Effector CD4-positive, alpha-beta T cell (primary cell): ENCODE data around the gene YWHAQ.

Experiments used
- DNase-seq: peaks from one replicate; pipeline ENCODE4 v3.0.0-alpha.2; 2020

YWHAQ gene

GRCh38 chr2:9655441-9656269, 24.9 kb upstream of the YWHAQ start:
- no peak for DNase-seq

DNA sequence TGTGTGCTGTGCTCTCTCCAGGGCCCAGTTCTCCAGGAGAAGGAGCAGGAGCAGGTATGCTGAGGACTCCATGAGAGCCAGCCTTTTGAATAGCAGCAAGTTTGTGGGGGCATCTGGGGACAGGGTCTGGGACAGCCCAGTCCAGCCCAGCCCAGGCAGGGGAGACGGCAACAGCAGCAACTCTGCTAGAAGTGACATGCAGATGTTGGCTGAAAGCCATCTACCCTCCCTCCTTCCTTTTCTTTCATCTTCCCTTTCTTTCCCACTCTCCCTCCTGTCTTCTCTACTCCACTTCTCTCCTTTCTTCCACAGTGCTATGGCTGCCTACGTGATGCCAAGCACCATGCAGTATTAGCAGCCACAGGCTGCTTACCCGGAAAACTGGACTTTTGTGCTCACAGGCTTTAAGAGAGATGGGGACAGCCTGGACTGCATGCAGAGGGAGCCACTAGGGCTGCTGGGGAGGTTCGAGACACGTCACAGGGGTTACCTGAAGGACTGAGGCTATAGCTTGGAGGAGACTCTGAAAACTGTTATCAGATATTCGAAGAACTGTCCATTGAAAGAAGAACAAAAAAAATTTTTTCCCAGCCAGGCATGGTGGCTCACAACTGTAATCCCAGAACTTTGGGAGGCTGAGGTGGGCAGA, 23.8 kb upstream of the YWHAQ start:
- DNase-seq, result no peak

DNA sequence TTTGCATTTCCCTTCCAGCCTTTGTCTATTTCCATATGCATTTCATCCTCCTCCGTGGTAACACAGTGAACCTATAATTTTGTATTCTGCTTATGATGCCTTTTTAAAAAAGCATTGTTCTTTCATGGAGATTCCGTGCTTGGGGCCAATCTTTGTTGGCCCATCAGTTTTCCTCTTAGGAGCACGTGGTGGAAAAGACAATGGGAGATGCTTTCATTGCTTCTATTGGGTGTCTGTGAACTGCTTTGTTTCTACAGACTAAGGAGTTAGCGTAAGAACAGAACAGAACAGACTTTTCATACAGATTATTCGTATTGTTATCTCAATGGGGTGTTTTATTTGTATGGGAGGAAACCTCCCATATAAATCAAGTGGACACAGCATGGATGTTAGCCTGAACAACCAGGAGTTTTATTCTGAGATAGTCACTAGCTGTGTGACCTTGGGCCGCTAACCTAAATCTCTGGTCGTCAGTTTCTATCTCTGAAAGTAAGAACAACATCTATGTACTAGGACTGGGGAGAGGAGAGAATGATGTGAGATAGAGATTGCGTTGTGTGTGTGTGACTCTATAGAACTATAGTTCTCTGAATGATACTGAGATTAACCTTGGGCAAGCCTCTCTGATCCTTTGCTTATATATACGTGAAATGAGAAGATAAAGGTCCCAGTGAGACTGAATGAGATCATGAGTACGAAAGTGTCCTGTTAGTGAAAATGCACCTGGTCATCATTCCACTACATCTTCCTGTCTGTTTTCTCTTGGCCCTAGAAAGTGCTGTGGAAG, 22.9 kb upstream of the YWHAQ start:
- DNase-seq, result no peak

GRCh38 chr2:9652898-9653479, 22.2 kb upstream of the YWHAQ start:
- no peak for DNase-seq

- no peak for DNase-seq
These were observed 21.5 kb upstream of the YWHAQ start for GRCh38 chr2:9652267-9652666.

GRCh38 chr2:9650119-9650821, 19.5 kb upstream of the YWHAQ start:
- no peak for DNase-seq

DNA sequence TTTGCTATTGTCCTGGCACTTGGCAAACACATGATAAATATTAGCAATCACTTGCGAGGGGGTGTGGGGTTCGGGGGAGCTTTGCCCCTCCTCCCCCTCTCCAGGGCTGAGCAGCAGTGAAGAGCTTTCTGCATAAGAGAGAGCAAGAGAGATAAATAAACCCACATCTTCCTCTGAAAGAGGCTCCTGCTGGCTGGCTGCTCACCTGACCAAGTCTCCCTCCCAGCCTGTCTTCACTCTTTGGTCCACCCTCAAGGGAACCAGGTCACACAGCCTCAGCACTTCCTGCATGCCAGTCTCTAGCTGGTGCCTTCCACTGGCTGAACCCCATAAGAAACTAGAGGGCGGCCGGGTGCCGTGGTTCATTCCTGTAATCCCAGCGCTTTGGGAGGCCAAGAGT, 18.5 kb upstream of the YWHAQ start:
- no peak for DNase-seq

DNA sequence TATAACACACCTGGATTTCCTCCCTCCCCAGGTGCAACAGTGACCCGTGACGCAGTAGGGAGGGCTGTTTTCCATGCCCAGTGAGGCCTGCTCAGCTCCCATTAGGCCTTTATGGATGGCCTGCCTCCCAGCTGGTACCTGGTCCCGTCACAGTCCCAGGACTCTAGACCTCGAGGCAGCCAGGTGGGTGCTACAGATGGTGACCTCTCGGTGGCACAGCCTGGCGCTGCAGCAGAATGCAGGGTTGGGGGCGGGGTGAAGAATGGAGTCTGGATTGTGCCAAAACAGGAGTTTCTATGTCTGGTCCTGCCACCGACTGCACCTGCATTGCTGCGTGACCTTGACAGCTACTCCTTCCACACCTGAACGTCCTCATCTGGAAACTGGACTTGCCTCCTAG, 18.0 kb upstream of the YWHAQ start:
- no peak for DNase-seq

DNA sequence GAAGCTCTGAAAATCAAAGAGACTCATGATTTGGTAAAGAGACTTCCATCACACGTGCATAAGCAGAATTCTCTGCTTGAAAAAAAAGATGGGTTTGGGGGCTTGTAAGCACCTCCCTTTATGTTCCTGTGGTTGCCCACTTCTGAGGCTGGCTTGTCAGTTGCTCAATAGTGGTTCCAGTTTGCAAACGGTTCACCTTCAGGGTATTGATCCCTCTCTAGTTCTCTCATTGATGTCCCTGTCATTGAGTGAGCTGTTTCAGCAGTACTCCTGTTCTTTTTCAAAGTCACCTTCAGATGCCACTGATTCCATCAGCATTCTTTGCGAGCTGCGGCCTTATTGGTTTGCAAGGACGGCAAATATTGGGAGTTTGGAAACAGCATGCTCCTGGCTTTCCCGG, 17.1 kb upstream of the YWHAQ start:
- DNase-seq, result no peak

GRCh38 chr2:9646196-9647030, 15.6 kb upstream of the YWHAQ start:
- no peak for DNase-seq

- DNase-seq, result no peak
These were observed 13.8 kb upstream of the YWHAQ start for GRCh38 chr2:9644603-9645002.

DNA sequence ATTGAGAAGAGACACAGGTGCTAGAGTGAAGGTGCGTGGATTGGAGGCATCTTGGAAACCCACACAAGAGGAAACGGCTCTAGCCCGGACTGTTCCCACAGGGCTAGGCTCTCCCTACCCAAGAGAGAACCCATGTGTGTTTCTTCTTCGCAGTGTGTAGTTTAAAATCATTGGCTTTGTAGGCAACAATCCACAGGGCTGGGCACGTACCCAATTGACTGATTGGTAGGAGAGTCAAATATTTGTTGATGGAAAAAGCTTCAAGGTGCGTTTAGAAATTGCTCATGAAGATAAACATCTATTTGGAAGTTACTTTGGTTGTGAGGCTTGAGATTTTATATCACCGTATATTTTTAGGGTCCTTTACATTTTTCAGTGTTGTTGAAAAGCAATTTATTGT, 13.2 kb upstream of the YWHAQ start:
- DNase-seq, result no peak

GRCh38 chr2:9641641-9642040, 10.8 kb upstream of the YWHAQ start:
- no peak for DNase-seq

- DNase-seq, result no peak
These were observed 9.8 kb upstream of the YWHAQ start for GRCh38 chr2:9640403-9641104.

GRCh38 chr2:9639740-9640343, 9.0 kb upstream of the YWHAQ start:
- no peak for DNase-seq

DNA sequence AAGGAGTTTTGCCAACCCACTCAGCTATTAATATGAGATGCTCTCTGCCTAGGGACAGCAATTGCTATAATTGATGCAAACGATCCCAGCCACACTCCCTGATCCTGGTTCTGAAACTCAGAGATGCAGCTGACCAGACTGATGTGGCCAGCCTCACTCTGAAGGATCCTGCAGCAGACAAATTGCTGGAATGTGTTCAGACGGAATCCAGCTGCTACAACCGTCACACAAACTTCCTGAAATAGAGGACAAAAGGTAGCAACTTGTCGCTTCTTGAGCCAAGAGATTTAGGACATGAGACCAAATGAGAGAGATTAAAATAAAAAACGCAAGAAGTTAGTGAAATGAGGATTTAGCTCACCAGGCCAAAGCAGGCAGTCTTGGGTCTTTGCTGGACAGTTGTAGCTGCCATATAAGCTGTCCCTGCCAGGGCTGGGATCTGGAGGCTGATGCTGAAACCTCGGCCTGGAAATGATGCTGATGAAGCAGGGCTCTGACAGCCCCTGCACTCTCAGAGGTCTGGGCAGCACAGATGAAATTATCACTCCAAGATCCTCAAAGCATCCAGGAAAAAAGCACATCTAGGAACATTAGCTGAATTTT, 8.3 kb upstream of the YWHAQ start:
- no peak for DNase-seq

- DNase-seq, result no peak
These were observed 7.7 kb upstream of the YWHAQ start for GRCh38 chr2:9638532-9638931.

GRCh38 chr2:9637330-9637729, 6.5 kb upstream of the YWHAQ start:
- DNase-seq, result no peak

DNA sequence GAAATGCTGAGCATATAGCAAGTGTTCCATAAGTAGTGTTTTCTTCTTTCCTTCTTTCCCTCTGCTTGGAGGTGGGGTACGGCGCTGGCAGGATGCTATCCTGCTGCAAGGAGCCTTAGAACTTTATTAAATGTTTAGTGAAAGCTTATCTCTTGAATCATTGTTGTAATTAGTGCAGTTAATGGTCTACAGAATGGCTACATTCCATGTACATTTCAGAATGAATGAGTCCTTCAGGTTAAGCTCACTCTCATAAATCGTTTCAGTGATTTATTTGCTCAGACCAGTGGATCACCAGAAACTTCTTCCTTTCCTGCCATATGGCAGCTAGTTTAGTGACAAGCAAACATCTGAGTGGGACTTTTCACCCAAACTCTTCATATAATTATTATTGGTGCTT, 3.3 kb upstream of the YWHAQ start:
- DNase-seq, result no peak
